HTR-8/SVneo (cell line): ENCODE results near the gene KCNH8.
"Not testable (repeated sequence)": the region's sequence is repeated elsewhere in the genome, so short reads cannot be mapped to it uniquely, and the experiment has no call there.

Source experiments
- DNase-seq: peaks from one replicate; pipeline ENCODE4 v3.0.0; 2011; ENCODE audit warnings: low spot score, mixed read lengths; ENCODE audit not compliant: insufficient read length
- FAIRE-seq: peaks from 2 replicates; lab custom pipeline; 2011; peaks lifted over from hg19 to GRCh38; lab: Jason Lieb, UNC

The KCNH8 gene

DNA sequence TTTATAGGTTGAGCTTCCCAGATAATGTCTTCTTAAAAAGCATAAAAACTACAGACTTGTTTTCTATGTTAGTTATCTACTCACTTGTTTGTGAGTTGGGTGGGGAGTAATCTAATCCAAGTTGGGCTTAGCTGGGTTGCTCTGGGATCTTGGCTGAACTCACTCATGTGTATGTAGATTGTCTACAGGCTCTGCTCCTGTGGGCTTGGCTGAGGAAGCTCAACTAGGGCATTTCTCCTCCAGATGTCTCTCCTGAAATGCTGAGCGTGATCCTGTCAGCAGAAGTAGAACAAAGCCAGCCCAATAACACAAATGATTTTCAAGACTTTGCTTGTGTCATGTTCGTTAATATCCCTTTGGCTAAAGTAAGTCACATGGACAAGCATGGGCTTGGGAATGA, 17.3 kb downstream of the KCNH8 start:
- DNase-seq (no peak), FAIRE-seq (no peak)

GRCh38 chr3:19171794-19172193, 23.5 kb downstream of the KCNH8 start:
- FAIRE-seq, result no peak
- DNase-seq, result no peak

DNA sequence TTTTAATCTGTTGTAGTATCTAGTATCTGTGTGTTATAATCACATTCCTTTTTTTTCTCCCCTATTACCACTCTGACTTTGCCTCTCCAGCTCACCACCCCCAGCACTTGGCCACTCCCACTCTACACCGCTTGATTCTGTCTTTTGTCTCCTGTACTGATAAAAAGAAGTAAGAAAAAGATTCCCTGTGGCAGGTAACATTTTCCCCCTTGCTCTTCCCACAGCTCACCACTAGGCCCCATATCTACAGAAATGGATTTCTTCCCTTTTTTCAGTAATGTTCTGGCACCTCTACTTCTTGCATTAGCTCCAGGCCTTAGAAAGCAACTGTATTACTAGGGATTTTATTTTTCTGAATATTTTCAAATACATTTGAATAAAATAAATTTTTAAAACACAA, 25.6 kb downstream of the KCNH8 start:
- FAIRE-seq, result no peak
- no peak for DNase-seq

DNA sequence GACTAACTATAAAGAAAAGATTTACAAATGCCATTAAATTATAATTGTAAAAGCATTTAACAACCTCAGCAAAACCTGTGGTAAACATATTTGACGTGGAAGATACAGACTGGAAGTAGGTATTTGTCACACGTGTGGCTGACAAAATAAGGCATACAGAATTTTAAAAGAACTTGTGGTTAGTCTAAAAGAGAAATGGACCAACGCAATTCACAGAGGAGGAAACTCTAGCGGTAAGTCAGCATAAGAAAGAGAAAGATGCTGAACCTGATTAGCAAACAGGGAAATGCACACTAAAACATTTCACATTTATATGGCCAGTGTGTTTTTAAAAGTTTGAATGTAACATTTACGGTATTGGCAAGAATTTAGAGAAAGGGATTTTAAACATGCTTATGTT, 35.3 kb downstream of the KCNH8 start:
- no peak for FAIRE-seq

GRCh38 chr3:19190126-19190525, 41.8 kb downstream of the KCNH8 start:
- no peak for FAIRE-seq
- no peak for DNase-seq

More for the DNA sequence above, 35.3 kb downstream of the KCNH8 start:
- no peak for DNase-seq

DNA sequence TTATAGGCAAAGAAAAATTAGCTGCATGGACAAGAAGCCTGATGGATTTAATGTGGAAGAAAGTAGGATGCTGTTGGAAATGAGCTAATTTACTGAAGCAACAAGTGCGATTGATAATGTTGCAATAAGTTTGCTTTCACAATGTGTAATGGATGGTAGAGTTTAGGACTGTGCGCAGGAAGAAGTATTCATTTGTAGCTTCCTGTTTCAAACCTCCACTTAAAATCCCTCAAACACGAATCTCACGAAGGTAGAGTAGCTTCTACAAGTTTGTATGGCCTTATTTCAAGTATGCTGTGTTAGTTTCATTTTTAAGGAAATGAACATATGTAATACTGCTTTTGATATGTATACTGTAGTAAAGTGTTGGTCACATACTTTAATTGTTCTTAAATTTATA, 42.3 kb downstream of the KCNH8 start:
- FAIRE-seq (no peak), DNase-seq (no peak)

- DNase-seq (no peak), FAIRE-seq (no peak)
These were observed 50.8 kb downstream of the KCNH8 start for GRCh38 chr3:19199131-19199530.

DNA sequence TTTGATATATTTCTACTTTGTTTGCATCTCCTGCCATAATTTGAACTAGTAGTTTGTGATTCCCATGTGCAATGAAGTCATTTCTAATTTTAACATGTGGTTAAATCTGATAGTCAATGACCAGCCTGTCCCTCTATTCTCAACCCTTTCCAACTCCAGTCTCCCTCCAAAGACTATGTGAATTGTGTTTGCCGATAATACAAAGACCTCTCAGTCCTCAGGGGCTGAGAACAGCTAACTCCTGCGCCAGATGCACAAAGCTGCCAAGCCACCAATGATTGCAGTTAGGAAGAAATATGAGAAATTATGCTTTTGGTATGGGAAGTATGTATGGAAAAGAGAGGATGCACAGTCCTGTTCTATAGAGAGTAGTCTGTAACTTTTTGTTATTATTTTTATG, 54.0 kb downstream of the KCNH8 start:
- DNase-seq (no peak), FAIRE-seq (no peak)

GRCh38 chr3:19202754-19203153, 54.4 kb downstream of the KCNH8 start:
- no peak for DNase-seq
- FAIRE-seq, result no peak

DNA sequence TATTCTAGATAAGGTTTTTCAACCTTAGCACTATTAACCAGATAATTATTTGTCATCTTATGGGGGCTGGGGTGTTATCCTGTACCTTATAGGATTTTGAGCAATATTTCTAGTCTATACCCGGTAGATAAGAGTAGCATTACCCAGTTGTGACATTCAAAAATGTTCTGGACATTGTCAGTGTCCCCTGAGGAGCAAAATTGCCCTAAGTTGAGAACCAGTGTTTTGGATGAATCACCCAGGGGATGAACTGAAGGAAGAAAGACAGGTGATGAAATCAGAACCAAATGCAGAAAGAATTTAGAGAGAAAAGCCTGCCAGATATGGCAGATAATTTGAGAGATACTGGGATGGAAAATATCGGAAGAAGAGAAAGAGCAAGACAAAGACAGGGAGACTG, 58.2 kb downstream of the KCNH8 start:
- FAIRE-seq (no peak), DNase-seq (no peak)

DNA sequence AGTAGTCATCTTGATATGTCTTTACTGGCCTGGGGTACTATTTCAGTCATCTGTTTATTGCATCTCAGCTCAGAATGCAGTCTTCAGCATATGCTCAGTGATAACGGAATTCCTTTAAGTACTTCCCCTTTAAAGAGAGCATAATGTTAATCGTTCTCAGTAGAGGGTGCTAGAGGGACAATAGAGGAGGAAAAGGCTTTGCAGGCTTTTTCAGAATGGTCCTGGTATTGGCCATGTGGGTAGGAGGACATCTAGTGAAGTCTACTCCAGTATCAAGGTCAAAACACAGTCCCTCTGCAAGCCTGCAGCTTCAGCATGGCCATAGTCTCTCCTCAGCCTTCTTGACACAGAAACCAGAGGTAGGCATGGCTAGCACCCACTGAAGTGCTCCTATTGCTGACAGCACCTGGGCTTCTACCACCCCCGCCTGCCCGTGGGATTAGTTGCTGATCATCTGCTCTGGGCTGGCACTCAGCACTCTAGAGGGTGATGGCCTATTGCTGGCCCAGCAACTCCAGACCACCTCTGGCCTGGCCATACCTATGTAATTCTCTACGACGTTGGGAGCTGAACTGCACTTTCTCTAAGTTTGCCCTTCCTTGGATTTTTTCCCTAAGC, 65.4 kb downstream of the KCNH8 start:
- DNase-seq, result no peak
- no peak for FAIRE-seq

GRCh38 chr3:19215427-19215826, 67.1 kb downstream of the KCNH8 start:
- DNase-seq (no peak), FAIRE-seq (no peak)

DNA sequence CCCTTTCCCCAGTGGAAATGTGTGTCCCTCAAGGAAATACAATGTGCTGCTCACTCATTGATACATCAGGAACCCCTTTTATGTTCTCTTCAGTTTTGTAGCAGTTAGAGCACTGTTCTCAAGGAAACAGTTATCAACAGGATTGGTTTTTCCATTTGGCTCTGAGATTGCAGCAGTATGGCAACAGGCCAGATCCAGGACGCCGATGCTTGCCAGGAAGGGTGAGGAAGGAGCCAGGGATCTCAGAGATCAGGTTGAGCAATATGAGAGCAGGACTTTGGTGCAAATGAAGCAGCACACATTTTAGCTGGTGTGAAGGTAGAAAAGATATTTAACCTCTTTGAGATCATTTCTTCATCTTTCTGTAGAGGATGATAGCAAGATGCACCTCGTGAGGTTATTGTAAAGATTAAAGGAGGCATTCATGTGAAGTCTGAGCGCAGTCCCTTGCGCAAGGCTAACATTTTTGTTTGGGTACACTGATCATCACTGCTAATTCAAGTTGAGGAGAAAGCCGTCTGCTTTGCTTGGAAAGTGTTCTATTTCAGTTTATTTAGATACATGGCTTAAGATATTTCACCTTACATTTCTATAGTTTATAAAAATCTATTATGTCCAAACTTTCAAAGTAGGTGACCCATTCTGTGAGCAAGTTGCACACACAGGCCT, 68.5 kb downstream of the KCNH8 start:
- FAIRE-seq (no peak), DNase-seq (no peak)

GRCh38 chr3:19220311-19220710, 72.0 kb downstream of the KCNH8 start:
- FAIRE-seq (no peak), DNase-seq (no peak)

DNA sequence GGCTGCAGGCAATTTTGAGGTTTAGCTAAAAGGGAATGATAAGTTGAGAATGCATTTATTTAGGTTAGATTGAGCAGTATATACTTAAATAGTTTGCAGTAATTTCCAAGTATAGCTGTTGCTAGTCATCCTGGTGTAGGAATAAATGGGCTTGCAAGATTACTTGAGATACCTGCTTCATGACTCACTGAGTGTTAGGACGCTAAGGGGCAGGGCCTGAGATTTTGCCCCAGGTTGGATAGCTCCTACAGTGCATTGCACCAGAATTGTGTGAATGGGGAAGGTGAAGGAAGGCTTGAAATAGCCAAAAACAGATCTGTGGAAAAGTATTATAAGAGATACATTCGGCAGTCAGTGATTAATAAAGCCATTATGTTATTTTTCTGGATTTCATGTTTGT, 72.8 kb downstream of the KCNH8 start:
- DNase-seq (no peak), FAIRE-seq (no peak)

DNA sequence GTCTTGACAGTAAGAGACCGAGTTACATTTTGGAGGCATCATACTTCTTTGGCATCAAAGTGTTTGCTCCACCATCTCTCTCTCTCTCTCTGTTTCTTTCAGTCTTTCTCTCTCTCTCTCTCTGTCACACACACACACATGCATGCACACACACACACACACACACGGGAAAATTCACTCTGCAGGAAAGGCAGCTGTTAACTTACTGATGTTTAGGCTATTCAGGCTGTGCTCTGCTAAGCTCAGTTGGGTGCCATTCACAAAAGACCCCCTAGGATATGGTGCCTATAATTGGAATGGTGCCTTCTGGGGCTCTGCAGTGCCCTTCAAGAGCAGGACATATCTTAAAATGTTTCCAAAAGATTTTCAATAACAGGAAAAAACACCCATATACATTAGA, 78.2 kb downstream of the KCNH8 start:
- DNase-seq, result no peak
- FAIRE-seq, result no peak

DNA sequence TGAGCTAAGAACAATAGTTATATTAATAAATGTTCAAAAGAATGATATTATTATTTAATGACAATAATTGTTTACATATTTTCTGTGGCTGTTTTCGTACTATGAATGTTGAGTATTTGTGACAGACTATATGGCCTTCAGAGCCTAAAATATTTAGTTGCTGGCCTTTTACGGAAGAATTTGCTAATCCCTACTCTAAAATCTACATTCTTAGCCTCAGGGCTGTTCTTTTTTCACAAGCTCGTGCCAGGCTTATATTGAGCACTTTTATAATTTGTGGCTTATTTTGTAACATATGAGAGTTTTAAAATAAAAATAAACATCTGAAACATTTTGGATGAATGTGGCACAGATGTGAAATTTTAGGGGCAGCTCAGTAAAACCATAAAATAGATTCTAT, 79.9 kb downstream of the KCNH8 start:
- FAIRE-seq (no peak), DNase-seq (no peak)

DNA sequence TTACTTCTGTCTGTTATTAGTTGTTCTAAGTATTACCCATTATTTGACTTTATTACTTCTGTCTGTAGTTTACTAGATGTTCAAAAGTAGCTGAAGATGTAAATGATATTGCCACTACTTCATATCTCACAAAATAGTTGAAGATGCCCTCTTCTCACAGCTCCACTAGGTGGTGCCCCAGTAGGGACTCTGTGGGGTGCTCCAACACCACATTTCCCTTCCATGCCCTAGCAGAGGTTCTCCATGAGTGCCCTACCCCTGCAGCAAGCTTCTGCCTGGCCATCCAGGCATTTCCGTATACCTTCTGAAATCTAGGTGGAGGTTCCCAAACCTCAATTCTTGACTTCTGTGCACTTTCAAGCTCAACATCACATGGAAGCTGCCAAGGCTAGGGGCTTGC, 80.8 kb downstream of the KCNH8 start:
- no peak for DNase-seq

DNA sequence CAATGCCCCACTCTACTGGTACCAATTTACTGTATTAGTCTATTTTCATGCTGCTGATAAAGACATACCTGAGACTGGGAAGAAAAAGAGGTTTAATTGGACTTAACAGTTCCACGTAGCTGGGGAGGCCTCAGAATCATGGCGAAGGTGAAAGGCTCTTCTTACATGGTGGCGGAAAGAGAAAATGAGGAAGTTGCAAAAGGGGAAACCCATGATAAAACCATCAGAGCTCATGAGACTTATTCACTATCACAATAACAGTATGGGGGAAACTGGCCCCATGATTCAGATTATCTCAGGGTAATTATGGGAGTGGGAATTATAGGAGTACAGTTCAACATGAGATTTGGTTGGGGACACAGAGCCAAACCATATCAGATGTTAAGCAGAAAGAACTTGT, 81.6 kb downstream of the KCNH8 start:
- DNase-seq, result not testable (repeated sequence)

More for the DNA sequence above, 80.8 kb downstream of the KCNH8 start:
- no peak for FAIRE-seq

GRCh38 chr3:19231792-19232461, 83.6 kb downstream of the KCNH8 start:
- DNase-seq (no peak), FAIRE-seq (no peak)

More for the DNA sequence above, 81.6 kb downstream of the KCNH8 start:
- FAIRE-seq, result not testable (repeated sequence)

DNA sequence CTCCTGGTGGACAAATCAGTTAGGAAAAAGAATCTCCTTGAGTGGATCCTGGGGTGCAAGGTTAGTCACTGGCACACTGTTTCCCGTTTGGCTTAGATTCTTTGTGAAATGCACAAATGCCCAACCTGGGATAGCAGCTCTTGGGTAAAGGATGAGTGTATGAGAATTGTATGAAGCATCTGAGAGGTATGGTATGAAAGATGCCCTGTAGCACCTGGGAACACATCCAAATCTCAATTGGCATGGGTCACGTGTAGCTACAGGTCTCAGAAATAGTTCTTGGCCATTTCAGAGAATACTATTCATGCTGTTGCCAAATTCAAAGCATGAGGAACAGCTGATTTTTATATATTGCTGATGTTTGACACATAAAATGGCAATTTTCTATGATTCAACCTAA, 84.3 kb downstream of the KCNH8 start:
- FAIRE-seq (no peak), DNase-seq (no peak)
